Liver (tissue), 9 donors: Measurements from ENCODE around the gene EVC. TPM values are rescaled to one million over a fixed set of nuclear protein-coding genes. Genes with fewer than 3 reads are reported as not detected.

Source experiments
- DNase-seq: peaks from one replicate; pipeline ENCODE4 v3.0.0-alpha.2; 2017; ENCODE audit warnings: low spot score
- H3K27ac ChIP-seq, 2 donors: one replicate each; pipeline ENCODE4 v1.7.0; 2013; ENCODE audit warnings: inconsistent platforms in 2 of 2, low read length in 2 of 2, control low read depth in 1 of 2, low read depth in 1 of 2, mild to moderate bottlenecking in 1 of 2
- H3K27me3 ChIP-seq, 4 donors: one replicate each; pipeline versions ENCODE4 v1.6.1 to v1.7.0; 2013; ENCODE audit warnings: low read length in 3 of 4, inconsistent platforms in 1 of 4, mild to moderate bottlenecking in 1 of 4, moderate library complexity in 1 of 4; ENCODE audit not compliant: control insufficient read depth in 4 of 4, insufficient read depth in 4 of 4
- H3K36me3 ChIP-seq, 4 donors: one replicate each; pipeline versions ENCODE4 v1.6.1 to v1.7.0; 2013; ENCODE audit warnings: low read length in 3 of 4, mild to moderate bottlenecking in 3 of 4, low read depth in 1 of 4, moderate library complexity in 1 of 4; ENCODE audit not compliant: control insufficient read depth in 4 of 4, insufficient read depth in 3 of 4
- H3K4me1 ChIP-seq, 4 donors: one replicate each; pipeline versions ENCODE4 v1.6.1 to v1.7.0; 2013; ENCODE audit warnings: low read length in 3 of 4, mild to moderate bottlenecking in 3 of 4, moderate library complexity in 1 of 4; ENCODE audit not compliant: control insufficient read depth in 4 of 4, insufficient read depth in 4 of 4
- H3K4me3 ChIP-seq, 3 donors: one replicate each; pipeline versions ENCODE4 v1.6.1 to v1.7.0; 2013; ENCODE audit warnings: low read length in 3 of 3, control low read depth in 1 of 3, low read depth in 1 of 3, mild to moderate bottlenecking in 1 of 3
- H3K9ac ChIP-seq, 2 donors: one replicate each; pipeline ENCODE4 v1.7.0; 2013; ENCODE audit warnings: low read length in 2 of 2, mild to moderate bottlenecking in 2 of 2, moderate library complexity in 2 of 2, control low read depth in 1 of 2, low read depth in 1 of 2
- H3K9me3 ChIP-seq, 4 donors: one replicate each; pipeline versions ENCODE4 v1.6.1 to v1.7.0; 2013; ENCODE audit warnings: low read length in 3 of 4; ENCODE audit not compliant: control insufficient read depth in 4 of 4
- ATF3 ChIP-seq: IDR thresholded peaks from 2 replicates; pipeline ENCODE4 v1.6.1; 2016; ENCODE audit warnings: antibody characterized with exemption
- CTCF ChIP-seq: fragments of 150-350 bp; IDR thresholded peaks from 2 replicates; pipeline ENCODE4 v1.5.1; 2017; ENCODE audit warnings: improper control_type of control experiment, low read depth, low read length; ENCODE audit not compliant: missing input control
- EGR1 ChIP-seq, 2 donors: IDR thresholded peaks; 2 replicates each; pipeline ENCODE4 v1.6.1; 2016 to 2018; ENCODE audit warnings: antibody characterized with exemption in 2 of 2, low read depth in 2 of 2
- FOXA1 ChIP-seq: IDR thresholded peaks from 2 replicates; pipeline ENCODE4 v1.6.1; 2016; ENCODE audit warnings: antibody characterized with exemption
- FOXA2 ChIP-seq: IDR thresholded peaks from 2 replicates; pipeline ENCODE4 v1.6.1; 2016; ENCODE audit warnings: antibody characterized with exemption
- GABPA ChIP-seq, 2 donors: IDR thresholded peaks in 1 of 2; conservative IDR thresholded peaks in 1 of 2; 2 replicates each; pipeline ENCODE4 v1.6.1; 2016; ENCODE audit warnings: antibody characterized with exemption in 2 of 2, mild to moderate bottlenecking in 1 of 2, moderate library complexity in 1 of 2
- HNF4A ChIP-seq, 2 donors: conservative IDR thresholded peaks; 2 replicates each; pipeline ENCODE4 v1.6.1; 2016; ENCODE audit warnings: antibody characterized with exemption in 2 of 2, mild to moderate bottlenecking in 2 of 2
- HNF4G ChIP-seq: IDR thresholded peaks from 2 replicates; pipeline ENCODE4 v1.6.1; 2016; ENCODE audit warnings: antibody characterized with exemption
- JUND ChIP-seq, 2 donors: IDR thresholded peaks; 2 replicates each; pipeline ENCODE4 v1.6.1; 2016; ENCODE audit warnings: antibody characterized with exemption in 2 of 2
- MAX ChIP-seq: IDR thresholded peaks from 2 replicates; pipeline ENCODE4 v1.6.1; 2016; ENCODE audit warnings: antibody characterized with exemption
- NR2F2 ChIP-seq: IDR thresholded peaks from 2 replicates; pipeline ENCODE4 v1.6.1; 2016; ENCODE audit warnings: antibody characterized with exemption
- RAD21 ChIP-seq, 2 donors: IDR thresholded peaks; 2 replicates each; pipeline ENCODE4 v1.6.1; 2016; ENCODE audit warnings: antibody characterized with exemption in 2 of 2, mild to moderate bottlenecking in 2 of 2
- REST ChIP-seq: IDR thresholded peaks from 2 replicates; pipeline ENCODE4 v1.6.1; 2016; ENCODE audit warnings: antibody characterized with exemption, mild to moderate bottlenecking
- RXRA ChIP-seq, 2 donors: IDR thresholded peaks; 2 replicates each; pipeline ENCODE4 v1.6.1; 2017 to 2018; ENCODE audit warnings: antibody characterized with exemption in 2 of 2, mild to moderate bottlenecking in 1 of 2
- SP1 ChIP-seq: IDR thresholded peaks from 2 replicates; pipeline ENCODE4 v1.6.1; 2018; ENCODE audit warnings: antibody characterized with exemption, mild to moderate bottlenecking
- TAF1 ChIP-seq: conservative IDR thresholded peaks from 2 replicates; pipeline ENCODE4 v1.6.1; 2016; ENCODE audit warnings: antibody characterized with exemption, mild to moderate bottlenecking
- YY1 ChIP-seq: IDR thresholded peaks from 2 replicates; pipeline ENCODE4 v1.6.1; 2016; ENCODE audit warnings: antibody characterized with exemption, mild to moderate bottlenecking
- ZBTB33 ChIP-seq: IDR thresholded peaks from 2 replicates; pipeline ENCODE4 v1.6.1; 2016; ENCODE audit warnings: antibody characterized with exemption
- WGBS: extraction: QIAGEN DNeasy Blood & Tissue Kit; methylation state at CpG from one replicate; pipeline ENCODE4 v1.1.7; 2013; 5-methylcytosine and 5-hydroxymethylcytosine counted together
- polyA plus RNA-seq, 2 donors: library from polyadenylated mRNA; stranded (reverse) in 1 of 2; unstranded in 1 of 2; fragments of 200-250 nt in 1 of 2; fragments of >200 nt in 1 of 2; fragmentation: Nextera tagmentation in 1 of 2; extraction: Ambion mirVana in 1 of 2; gene quantifications; one replicate each; pipeline versions ENCODE4 v1.2.1 to v1.2.3, GENCODE V29; 2013 to 2015
- total RNA-seq, 2 donors: library from RNA; depleted of rRNA; stranded (reverse); fragments of >200 nt; gene quantifications; one replicate each; pipeline ENCODE4 v1.2.3, GENCODE V29; 2014
- donor health status: healthy.
- donor health status: healthy.
- donor health status: healthy.
- donor health status: healthy.
- donor health status: healthy.

The EVC gene
- total and polyA plus RNA-seq, 4 donors = 0.76 to 10.9 (median 3.2) TPM

GRCh38 chr4:5759236-5760075 lies 48.5 kb downstream of the EVC start:
- no peak overlapping the region for H3K9ac ChIP-seq
- 94% methylated on average over 22 of the region's 22 CpGs for WGBS
- DNase-seq = no peak
- H3K4me1 ChIP-seq = no peaks in the 10 kb centered on the region
- H3K4me3 ChIP-seq = no peak overlapping the region
- no peak for TF ChIP-seq TAF1
- TF ChIP-seq RXRA (IDR thresholded peaks at IDR 0.05) = no peak
- no peak for TF ChIP-seq FOXA2
- no peak for TF ChIP-seq FOXA1
- TF ChIP-seq GABPA (IDR thresholded peaks at IDR 0.05 in 1 of 2, conservative IDR thresholded peaks at IDR 0.05 in 1 of 2) = no peak
- TF ChIP-seq YY1 = no peak
- no peak for TF ChIP-seq ATF3
- no peak for TF ChIP-seq MAX
- no peak for TF ChIP-seq RAD21 (IDR thresholded peaks at IDR 0.05)
- TF ChIP-seq HNF4A (conservative IDR thresholded peaks at IDR 0.05) = no peak
- TF ChIP-seq HNF4G = no peak
- TF ChIP-seq EGR1 (IDR thresholded peaks at IDR 0.05; ENCODE audit: low read depth in 2 of 2) = no peak
- TF ChIP-seq CTCF = no peak
- no peak for TF ChIP-seq NR2F2
- TF ChIP-seq REST = no peak
- no peak for TF ChIP-seq SP1
- no peak for TF ChIP-seq ZBTB33
- no peak for TF ChIP-seq JUND (IDR thresholded peaks at IDR 0.05)
- H3K27ac ChIP-seq = no peak overlapping the region
- no peaks in the 10 kb centered on the region for H3K9me3 ChIP-seq
- no peaks in the 10 kb centered on the region for H3K27me3 ChIP-seq
- peaks cover 0 to 23% (median 0%) of the 10 kb centered on the region in 4 donors for H3K36me3 ChIP-seq
